AG04450 (cell line): ENCODE data around the gene KDM3B. TPM values are rescaled to one million over a fixed set of nuclear protein-coding genes. Genes with fewer than 3 reads are reported as not detected.

ENCODE experiments used
- CTCF ChIA-PET: fragments of 300-600, 350-600 bp; formaldehyde crosslinking; extraction: SDS; loops from one replicate; lab custom pipeline; 2022; ENCODE audit warnings: antibody characterized with exemption, inconsistent platforms; lab: Charles Lee
- POLR2A ChIA-PET: fragments of 350-600 bp; formaldehyde crosslinking; extraction: SDS; loops from one replicate; lab custom pipeline; 2021; ENCODE audit warnings: antibody characterized with exemption, inconsistent platforms; lab: Yijun Ruan, JAX
- DNase-seq: peaks from one replicate; pipeline ENCODE4 v3.0.0-alpha.2; 2011; ENCODE audit warnings: low read depth, low spot score
- H3K27ac ChIP-seq: one replicate; pipeline ENCODE4 v1.5.1; 2012; ENCODE audit warnings: low read depth, low read length, control low read depth
- H3K27me3 ChIP-seq: one replicate; pipeline ENCODE4 v1.6.0; 2012; ENCODE audit warnings: low read length; ENCODE audit not compliant: control insufficient read depth, insufficient read depth
- H3K4me3 ChIP-seq: 2 replicates; pipeline ENCODE4 v1.5.1; 2011; ENCODE audit warnings: mild to moderate bottlenecking, low read depth, low read length, control low read depth
- H3K9me3 ChIP-seq: 2 replicates; pipeline ENCODE4 v1.5.1; 2012; ENCODE audit warnings: low read length; ENCODE audit not compliant: control insufficient read depth, insufficient read depth
- polyA plus RNA-seq: library from polyadenylated mRNA; depleted of rRNA; stranded (reverse); fragments of >200 nt; gene quantifications from 2 replicates; pipeline ENCODE4 v1.2.3, GENCODE V29; 2011
- TF ChIP-seq, protein P1 (sequence below): IDR thresholded peaks from 2 replicates; pipeline ENCODE4 v1.5.1; 2011; ENCODE audit warnings: low read depth, low read length, control low read depth, inconsistent platforms

The KDM3B gene
- polyA plus RNA-seq, 1 experiment: 32.7 TPM

DNA sequence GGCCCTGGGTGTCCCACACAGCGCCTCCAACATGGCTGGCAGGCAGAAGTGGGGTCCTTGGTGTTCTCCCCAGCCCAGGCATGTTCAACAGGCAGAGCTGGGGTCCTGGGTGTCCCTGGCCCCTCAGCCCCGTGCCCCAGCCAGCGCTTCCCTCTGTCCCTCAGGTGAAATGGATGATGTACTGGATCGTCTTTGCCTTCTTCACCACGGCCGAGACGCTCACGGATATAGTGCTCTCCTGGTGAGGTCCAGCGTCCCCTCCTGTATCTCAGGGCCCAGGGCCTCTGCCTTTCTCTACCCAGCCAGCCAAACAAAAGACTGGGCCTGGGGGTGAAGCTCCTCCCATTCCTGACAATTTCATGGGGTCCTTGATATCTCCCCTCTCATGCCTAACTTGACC lies 88.7 kb downstream of the KDM3B start:
- ChIA-PET CTCF (interaction anchor here (0.8 to 3.5 kb wide), 3 partner anchors 8 to 62 kb away, joined by 3 to 23 read pairs (median 4); no protein-coding TSS in a partner anchor), POLR2A (no interaction called here)
- H3K4me3 ChIP-seq: no peak overlapping the region
- H3K9me3 ChIP-seq: no peaks in the 10 kb centered on the region
- DNase-seq: no peak
- no peak overlapping the region for H3K27ac ChIP-seq
- TF ChIP-seq, protein P1, sequence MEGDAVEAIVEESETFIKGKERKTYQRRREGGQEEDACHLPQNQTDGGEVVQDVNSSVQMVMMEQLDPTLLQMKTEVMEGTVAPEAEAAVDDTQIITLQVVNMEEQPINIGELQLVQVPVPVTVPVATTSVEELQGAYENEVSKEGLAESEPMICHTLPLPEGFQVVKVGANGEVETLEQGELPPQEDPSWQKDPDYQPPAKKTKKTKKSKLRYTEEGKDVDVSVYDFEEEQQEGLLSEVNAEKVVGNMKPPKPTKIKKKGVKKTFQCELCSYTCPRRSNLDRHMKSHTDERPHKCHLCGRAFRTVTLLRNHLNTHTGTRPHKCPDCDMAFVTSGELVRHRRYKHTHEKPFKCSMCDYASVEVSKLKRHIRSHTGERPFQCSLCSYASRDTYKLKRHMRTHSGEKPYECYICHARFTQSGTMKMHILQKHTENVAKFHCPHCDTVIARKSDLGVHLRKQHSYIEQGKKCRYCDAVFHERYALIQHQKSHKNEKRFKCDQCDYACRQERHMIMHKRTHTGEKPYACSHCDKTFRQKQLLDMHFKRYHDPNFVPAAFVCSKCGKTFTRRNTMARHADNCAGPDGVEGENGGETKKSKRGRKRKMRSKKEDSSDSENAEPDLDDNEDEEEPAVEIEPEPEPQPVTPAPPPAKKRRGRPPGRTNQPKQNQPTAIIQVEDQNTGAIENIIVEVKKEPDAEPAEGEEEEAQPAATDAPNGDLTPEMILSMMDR: no peak
- H3K27me3 ChIP-seq: no peaks in the 10 kb centered on the region

DNA sequence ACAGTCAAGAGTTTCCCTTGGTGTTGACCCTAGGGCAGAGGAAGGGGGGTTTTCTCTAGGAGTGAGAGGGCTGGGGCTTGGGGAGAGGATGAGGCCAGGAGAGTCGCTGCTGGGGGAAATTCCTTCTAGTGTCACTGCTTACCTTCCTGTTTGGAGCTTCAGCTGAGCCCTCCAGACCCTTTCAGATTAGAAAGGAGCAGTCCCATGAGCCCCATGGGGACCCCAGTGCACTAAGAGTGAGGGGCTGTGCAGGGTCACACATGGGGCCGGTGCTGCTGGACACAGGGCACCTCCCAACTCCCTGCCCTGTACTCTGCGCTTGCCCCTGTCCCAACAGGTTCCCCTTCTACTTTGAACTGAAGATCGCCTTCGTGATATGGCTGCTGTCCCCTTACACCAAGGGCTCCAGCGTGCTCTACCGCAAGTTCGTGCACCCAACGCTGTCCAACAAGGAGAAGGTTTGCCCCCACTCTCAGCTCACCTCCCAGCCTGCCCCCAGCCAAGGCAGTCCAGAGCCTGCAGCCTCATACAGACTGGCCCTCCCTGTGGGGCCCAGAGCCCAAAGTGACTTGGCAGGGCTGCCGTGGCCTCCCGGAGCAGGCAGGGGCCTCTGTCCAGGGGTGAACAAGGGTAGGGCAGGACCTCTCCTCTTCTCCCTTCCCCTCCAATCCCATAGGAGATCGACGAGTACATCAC lies 91.7 kb downstream of the KDM3B start:
- no peak overlapping the region for H3K27ac ChIP-seq
- no peaks in the 10 kb centered on the region for H3K9me3 ChIP-seq
- ChIA-PET CTCF (interaction anchor here (0.7 to 1.4 kb wide), 2 partner anchors 60 to 254 kb away, joined by 4 read pairs; no protein-coding TSS in a partner anchor), POLR2A (interaction anchor here (0.7 to 1.1 kb wide), 2 partner anchors 20 to 90 kb away, joined by 3 to 5 read pairs; partner anchors contain the start of gene EGR1)
- H3K27me3 ChIP-seq: no peaks in the 10 kb centered on the region
- no peak for DNase-seq
- TF ChIP-seq, protein P1: no peak
- no peak overlapping the region for H3K4me3 ChIP-seq

DNA sequence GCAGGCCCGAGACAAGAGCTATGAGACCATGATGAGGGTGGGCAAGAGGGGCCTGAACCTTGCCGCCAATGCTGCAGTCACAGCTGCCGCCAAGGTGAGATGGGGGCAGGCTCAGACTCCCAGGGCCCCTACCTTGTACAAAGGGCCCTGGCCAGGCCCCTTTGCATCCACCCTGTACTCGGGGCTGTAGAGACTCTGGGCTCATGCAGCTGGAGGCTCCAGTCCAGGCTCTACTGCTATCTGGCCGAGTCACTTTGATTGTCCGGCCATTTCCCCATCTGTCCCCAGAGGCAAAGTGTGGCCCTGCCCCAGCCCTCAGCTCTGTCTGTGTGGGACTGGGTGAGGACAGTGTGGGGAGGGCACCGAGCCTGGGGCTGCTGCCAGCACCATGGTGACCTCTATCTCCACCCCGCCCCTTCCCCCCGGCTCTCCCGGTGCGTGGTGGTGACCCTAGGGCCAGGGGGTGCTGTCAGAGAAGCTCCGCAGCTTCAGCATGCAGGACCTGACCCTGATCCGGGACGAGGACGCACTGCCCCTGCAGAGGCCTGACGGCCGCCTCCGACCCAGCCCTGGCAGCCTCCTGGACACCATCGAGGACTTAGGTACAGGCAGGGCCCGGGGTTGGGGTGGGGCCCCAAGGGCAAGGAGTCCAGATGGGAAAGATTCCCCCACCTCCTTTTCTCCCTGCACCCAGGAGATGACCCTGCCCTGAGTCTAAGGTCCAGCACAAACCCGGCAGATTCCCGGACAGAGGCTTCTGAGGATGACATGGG lies 92.5 kb downstream of the KDM3B start:
- DNase-seq: no peak
- Histone ChIP-seq H3K27ac (no peak overlapping the region), H3K4me3 (no peak overlapping the region), H3K27me3 (no peaks in the 10 kb centered on the region), H3K9me3 (no peaks in the 10 kb centered on the region)
- ChIA-PET POLR2A (interaction anchor here (0.7 to 1.1 kb wide), 2 partner anchors 18 to 20 kb away, joined by 5 read pairs; partner anchors contain the start of gene EGR1), CTCF (interaction anchor here (1.4 kb wide), 1 partner anchor 59 kb away, joined by 4 read pairs; no protein-coding TSS in a partner anchor)
- TF ChIP-seq, protein P1: no peak

DNA sequence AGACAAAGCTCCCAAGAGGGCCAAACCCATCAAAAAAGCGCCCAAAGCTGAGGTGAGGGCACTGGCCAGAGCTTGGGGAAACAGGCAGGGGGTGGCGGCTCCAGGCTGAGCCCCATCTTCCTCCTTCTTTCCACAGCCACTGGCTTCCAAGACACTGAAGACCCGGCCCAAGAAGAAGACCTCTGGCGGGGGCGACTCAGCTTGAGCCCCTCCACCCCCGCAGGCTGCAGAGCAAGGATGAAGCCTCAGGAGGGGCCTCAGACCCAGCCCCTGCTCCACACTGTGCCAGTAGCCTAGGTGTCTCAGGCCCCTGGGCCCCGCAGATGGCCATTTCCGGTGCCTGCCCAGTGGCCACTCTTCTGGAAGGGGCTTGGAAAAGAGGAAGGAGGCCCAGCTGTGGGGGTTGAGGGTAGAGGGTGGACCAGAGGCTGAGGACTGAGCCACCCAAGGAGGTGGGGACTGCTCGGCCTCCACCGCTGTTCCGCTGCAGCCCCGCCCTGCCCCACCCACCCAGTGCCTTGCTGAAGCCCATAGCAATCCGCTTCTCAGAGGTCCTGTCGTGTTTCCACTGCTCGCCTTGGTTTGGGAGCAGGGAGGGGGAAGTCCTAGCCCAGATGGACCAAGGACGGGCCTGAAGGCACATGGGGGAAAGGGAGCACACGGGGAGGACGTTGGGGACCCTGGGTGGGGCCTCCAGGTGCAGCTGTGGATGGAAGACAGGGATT lies 93.2 kb downstream of the KDM3B start:
- Histone ChIP-seq H3K27me3 (no peaks in the 10 kb centered on the region), H3K9me3 (no peaks in the 10 kb centered on the region), H3K4me3 (no peak overlapping the region), H3K27ac (no peak overlapping the region)
- no peak for DNase-seq
- ChIA-PET POLR2A (interaction anchor here (0.7 kb wide), 1 partner anchor 17 kb away, joined by 5 read pairs; no protein-coding TSS in a partner anchor), CTCF (no interaction called here)
- TF ChIP-seq, protein P1: no peak
